Neural crest cell (in vitro differentiated cells): ENCODE data around the gene TOLLIP. TPM values are rescaled to one million over a fixed set of nuclear protein-coding genes. Genes with fewer than 3 reads are reported as not detected.

ENCODE experiments used
- DNase-seq: peaks from one replicate; pipeline ENCODE4 v3.0.0; 2021; ENCODE audit warnings: low read depth, mixed read lengths, low spot score
- H3K27ac Mint-ChIP-seq: one replicate; pipeline ENCODE4 v1.8.0; 2021; ENCODE audit warnings: mild to moderate bottlenecking, mixed read lengths; ENCODE audit not compliant: unreplicated experiment
- H3K27me3 Mint-ChIP-seq: 2 replicates; pipeline ENCODE4 v1.8.0; 2021; ENCODE audit warnings: low read depth, mild to moderate bottlenecking, mixed read lengths
- H3K36me3 Mint-ChIP-seq: 2 replicates; pipeline ENCODE4 v1.8.0; 2021; ENCODE audit warnings: low read depth, mild to moderate bottlenecking, mixed read lengths
- H3K4me1 Mint-ChIP-seq: 2 replicates; pipeline ENCODE4 v1.8.0; 2021; ENCODE audit warnings: mixed read lengths
- H3K4me3 Mint-ChIP-seq: one replicate; pipeline ENCODE4 v1.8.0; 2021; ENCODE audit warnings: mild to moderate bottlenecking, mixed read lengths
- H3K9me3 Mint-ChIP-seq: 2 replicates; pipeline ENCODE4 v1.8.0; 2021; ENCODE audit warnings: mixed read lengths
- total RNA-seq: library from RNA; stranded (reverse); gene quantifications from 2 replicates; pipeline ENCODE4 v1.2.1, GENCODE V29; 2021
- TF ChIP-seq, protein P1 (sequence below): fragments of 200-600 bp; sonication (generic); conservative IDR thresholded peaks from 2 replicates; pipeline ENCODE4 v1.5.0; 2021; ENCODE audit warnings: antibody characterized with exemption, mild to moderate bottlenecking

The TOLLIP gene
- total RNA-seq, 1 donor from 2014 or later: 40.3 TPM

DNA sequence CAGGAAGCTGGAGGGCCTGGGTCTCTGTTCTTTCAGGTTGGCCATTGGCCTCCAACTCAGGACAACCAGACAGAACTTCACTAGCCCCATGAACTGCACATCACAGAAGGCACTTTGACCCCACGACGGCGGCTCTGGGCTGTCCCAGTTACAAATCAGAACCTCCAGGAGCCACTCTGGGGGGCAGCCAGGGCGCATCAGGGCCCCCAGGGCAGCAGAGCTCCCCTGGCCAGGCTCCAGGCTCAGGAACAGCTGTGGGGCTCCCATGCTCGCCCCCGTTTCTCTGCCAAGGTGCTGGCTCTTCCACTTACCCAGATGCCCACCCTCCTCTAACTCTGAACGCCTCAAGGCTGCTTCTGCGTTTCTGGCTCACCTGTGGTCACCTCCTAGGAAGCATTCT is 25.5 kb downstream of the TOLLIP start:
- H3K27me3 Mint-ChIP-seq: no peaks in the 10 kb centered on the region
- peaks cover 6% of the 10 kb centered on the region for H3K36me3 Mint-ChIP-seq
- no peak for DNase-seq
- no peaks in the 10 kb centered on the region for H3K9me3 Mint-ChIP-seq
- H3K27ac Mint-ChIP-seq: no peak overlapping the region
- TF ChIP-seq, protein P1, sequence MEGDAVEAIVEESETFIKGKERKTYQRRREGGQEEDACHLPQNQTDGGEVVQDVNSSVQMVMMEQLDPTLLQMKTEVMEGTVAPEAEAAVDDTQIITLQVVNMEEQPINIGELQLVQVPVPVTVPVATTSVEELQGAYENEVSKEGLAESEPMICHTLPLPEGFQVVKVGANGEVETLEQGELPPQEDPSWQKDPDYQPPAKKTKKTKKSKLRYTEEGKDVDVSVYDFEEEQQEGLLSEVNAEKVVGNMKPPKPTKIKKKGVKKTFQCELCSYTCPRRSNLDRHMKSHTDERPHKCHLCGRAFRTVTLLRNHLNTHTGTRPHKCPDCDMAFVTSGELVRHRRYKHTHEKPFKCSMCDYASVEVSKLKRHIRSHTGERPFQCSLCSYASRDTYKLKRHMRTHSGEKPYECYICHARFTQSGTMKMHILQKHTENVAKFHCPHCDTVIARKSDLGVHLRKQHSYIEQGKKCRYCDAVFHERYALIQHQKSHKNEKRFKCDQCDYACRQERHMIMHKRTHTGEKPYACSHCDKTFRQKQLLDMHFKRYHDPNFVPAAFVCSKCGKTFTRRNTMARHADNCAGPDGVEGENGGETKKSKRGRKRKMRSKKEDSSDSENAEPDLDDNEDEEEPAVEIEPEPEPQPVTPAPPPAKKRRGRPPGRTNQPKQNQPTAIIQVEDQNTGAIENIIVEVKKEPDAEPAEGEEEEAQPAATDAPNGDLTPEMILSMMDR: no peak
- H3K4me1 Mint-ChIP-seq: peaks cover 6% of the 10 kb centered on the region
- no peak overlapping the region for H3K4me3 Mint-ChIP-seq

DNA sequence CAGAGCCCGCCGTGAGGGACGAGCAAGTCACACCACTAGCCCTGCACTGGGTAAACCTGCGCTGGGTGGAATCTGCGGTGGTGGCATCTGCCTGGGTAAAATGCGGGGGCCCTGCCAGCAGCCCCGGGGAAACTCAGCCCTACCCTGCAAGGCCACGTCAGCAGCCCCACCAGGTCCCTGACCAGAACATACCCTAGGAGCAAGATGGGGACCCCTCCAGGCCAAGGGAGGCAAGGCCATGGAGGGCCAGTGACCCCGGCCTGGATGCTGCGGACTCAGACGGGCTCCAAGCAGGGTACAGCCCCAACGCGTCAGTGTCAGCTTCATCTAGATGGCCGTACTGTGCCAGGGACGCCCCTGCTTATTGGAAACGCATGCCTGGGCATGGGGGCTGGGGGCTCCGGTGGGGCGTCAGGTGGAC is 26.3 kb downstream of the TOLLIP start:
- Mint-ChIP-seq H3K9me3 (no peaks in the 10 kb centered on the region), H3K4me3 (no peak overlapping the region), H3K27me3 (no peaks in the 10 kb centered on the region), H3K36me3 (peaks cover 6% of the 10 kb centered on the region), H3K27ac (no peak overlapping the region), H3K4me1 (peaks cover 6% of the 10 kb centered on the region)
- DNase-seq: no peak
- TF ChIP-seq, protein P1: no peak

DNA sequence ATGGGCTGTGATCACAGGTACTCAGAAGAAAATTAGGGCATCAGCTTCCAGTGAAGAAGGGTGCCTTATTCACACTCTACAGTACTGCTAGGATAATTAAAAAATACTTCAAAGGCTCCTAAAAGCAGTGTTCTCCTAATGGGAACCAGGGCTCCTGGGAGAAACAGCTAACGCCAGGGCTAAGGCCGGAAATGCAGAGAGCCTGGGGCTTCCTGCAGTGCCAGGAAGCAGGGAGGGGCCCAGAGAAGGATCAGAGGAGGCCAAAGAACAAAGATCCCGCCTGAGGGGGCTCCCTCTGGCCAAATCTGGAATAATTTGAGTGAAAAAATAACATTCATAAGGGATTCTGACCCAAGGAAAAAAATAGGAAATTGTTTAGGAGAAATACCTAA is 27.5 kb downstream of the TOLLIP start:
- DNase-seq: no peak
- Mint-ChIP-seq H3K4me3 (no peak overlapping the region), H3K27ac (peak overlapping the region; percentile 93), H3K4me1 (peaks cover 6% of the 10 kb centered on the region), H3K36me3 (peaks cover 8% of the 10 kb centered on the region), H3K27me3 (no peaks in the 10 kb centered on the region), H3K9me3 (no peaks in the 10 kb centered on the region)
- TF ChIP-seq, protein P1: no peak

DNA sequence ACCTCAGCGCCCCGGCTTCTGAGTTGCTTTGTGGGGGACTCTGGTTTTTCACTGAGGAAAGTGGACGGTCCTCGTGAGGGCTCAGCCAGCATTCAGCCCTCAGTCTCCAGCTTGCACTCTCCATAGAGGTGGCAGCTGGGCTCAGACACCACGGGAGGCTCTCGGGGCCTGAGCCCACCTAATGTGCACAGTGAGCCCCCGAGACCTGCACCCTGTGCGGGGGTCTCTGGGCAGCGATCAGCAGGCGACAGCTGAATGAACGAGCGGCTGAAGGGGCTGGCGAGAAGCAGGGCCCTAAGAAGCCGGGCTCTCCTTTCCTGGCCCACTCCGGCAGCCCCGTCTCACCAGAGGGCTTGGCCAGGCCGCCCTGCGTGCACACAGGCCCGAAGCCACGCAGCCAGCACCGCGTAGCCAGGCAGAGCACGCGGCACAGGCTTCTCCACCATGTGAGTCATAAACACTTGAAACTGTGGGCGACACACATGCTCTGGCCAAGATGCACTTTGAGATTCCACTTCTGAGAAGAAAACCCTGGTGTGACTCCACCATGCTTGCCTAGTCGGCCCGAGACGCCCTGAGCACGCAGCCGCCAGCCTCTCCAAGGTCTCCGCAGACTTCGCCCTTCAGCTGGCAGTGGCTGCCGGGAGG is 28.0 kb downstream of the TOLLIP start:
- Mint-ChIP-seq H3K4me3 (no peak overlapping the region), H3K9me3 (no peaks in the 10 kb centered on the region), H3K27me3 (no peaks in the 10 kb centered on the region), H3K36me3 (peaks cover 4% of the 10 kb centered on the region), H3K4me1 (peaks cover 6% of the 10 kb centered on the region), H3K27ac (peak overlapping the region; percentile 93)
- DNase-seq: no peak
- TF ChIP-seq, protein P1: no peak

DNA sequence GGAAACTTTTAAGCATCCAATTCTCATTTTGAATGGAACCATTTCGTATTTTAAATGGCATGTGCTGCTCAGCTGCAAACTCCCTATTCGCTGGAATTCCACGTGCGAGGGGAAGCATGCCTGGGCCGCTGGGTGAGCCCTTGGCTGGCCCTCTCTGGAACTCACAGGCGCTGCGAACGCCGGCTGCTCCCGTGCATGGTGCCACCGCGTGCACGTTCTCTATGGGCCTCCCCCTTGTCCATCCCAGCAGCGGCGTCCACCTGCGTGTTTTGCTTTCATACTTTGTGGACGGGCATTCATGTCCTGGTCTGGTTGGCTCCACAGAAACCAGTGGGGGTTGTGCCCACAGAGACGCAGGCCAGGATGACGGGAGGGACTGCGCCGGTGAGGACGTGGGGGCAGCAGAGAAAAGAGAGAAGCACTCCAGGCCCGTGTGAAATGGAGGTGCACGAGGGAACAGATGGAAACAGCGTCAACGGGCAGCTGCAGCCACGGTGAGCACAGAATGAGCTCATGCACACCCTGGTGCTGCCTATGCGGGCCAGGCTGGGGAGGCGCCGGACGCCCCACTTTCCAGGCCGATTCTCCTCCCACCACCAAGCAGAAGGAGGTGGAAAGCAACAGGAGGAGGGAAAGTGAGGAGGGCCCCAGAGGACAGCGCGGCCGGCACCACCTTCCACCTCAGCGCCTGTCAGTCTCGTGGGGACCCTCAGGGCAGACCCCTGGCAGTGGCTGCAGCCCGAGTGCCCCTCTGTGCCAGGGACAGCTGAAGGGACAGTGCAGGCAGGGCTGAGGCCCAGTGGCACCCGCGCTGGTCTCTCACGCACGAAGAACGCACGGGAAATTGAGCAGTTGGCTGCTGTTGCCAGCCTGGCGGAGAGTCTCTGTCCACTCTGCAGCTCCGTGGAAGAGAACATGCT is 29.1 kb downstream of the TOLLIP start:
- Mint-ChIP-seq H3K9me3 (no peaks in the 10 kb centered on the region), H3K4me3 (no peak overlapping the region), H3K27me3 (no peaks in the 10 kb centered on the region), H3K27ac (no peak overlapping the region), H3K4me1 (peaks cover 6% of the 10 kb centered on the region), H3K36me3 (peaks cover 3% of the 10 kb centered on the region)
- no peak for DNase-seq
- TF ChIP-seq, protein P1: no peak
